GM19395 (cell line): ENCODE results near the gene EML1.

Source experiments
- ATAC-seq: cut with Tn5 transposase; IDR thresholded peaks from one replicate; pipeline ENCODE4 v1.9.1; 2021; ENCODE audit warnings: mild to moderate bottlenecking, moderate library complexity; ENCODE audit not compliant: unreplicated experiment

Gene EML1

GRCh38 chr14:99889268-99889667 is 96.1 kb downstream of the EML1 start:
- ATAC-seq, result no peak

GRCh38 chr14:99891266-99891665 is 98.1 kb downstream of the EML1 start:
- ATAC-seq, result no peak

GRCh38 chr14:99891900-99892299 is 98.7 kb downstream of the EML1 start:
- no peak for ATAC-seq

GRCh38 chr14:99892406-99892805 is 99.2 kb downstream of the EML1 start:
- no peak for ATAC-seq

GRCh38 chr14:99896361-99896760 is 103.1 kb downstream of the EML1 start:
- ATAC-seq, result no peak

- ATAC-seq, result no peak
These were observed 106.5 kb downstream of the EML1 start for GRCh38 chr14:99899578-99900178.

GRCh38 chr14:99902925-99903324 is 109.7 kb downstream of the EML1 start:
- ATAC-seq, result no peak

- ATAC-seq, result no peak
These were observed 111.3 kb downstream of the EML1 start for GRCh38 chr14:99904506-99904905.

GRCh38 chr14:99905121-99905520 is 111.9 kb downstream of the EML1 start:
- ATAC-seq, result no peak

GRCh38 chr14:99907761-99908652 is 114.8 kb downstream of the EML1 start:
- ATAC-seq, result no peak

- ATAC-seq, result no peak
These were observed 115.5 kb downstream of the EML1 start for GRCh38 chr14:99908653-99909250.

- ATAC-seq, result no peak
These were observed 116.4 kb downstream of the EML1 start for GRCh38 chr14:99909513-99910064.

- no peak for ATAC-seq
These were observed 117.4 kb downstream of the EML1 start for GRCh38 chr14:99910337-99911309.

GRCh38 chr14:99915305-99916090 is 122.3 kb downstream of the EML1 start:
- no peak for ATAC-seq

GRCh38 chr14:99916091-99916383 is 122.8 kb downstream of the EML1 start:
- ATAC-seq, result no peak

- ATAC-seq, result no peak
These were observed 125.6 kb downstream of the EML1 start for GRCh38 chr14:99918781-99919180.

GRCh38 chr14:99921425-99921824 is 128.2 kb downstream of the EML1 start:
- ATAC-seq, result no peak

- no peak for ATAC-seq
These were observed 131.2 kb downstream of the EML1 start for GRCh38 chr14:99924379-99924778.

- ATAC-seq, result no peak
These were observed 132.3 kb downstream of the EML1 start for GRCh38 chr14:99925471-99925870.

- no peak for ATAC-seq
These were observed 135.8 kb downstream of the EML1 start for GRCh38 chr14:99928963-99929362.
